Stimulated activated CD8-positive, alpha-beta memory T cell treated with anti-CD3 and anti-CD28 coated beads, Interleukin-7, amount 100 ng/mL, for 4 hours (primary cell): ENCODE results near the gene DUSP18.
"Not testable (repeated sequence)": the region's sequence is repeated elsewhere in the genome, so short reads cannot be mapped to it uniquely, and the experiment has no call there.

ENCODE experiments used
- DNase-seq, 2 donors: peaks; one replicate each; pipeline ENCODE4 v3.0.0-alpha.2; 2020; ENCODE audit warnings: low read depth in 2 of 2

Gene DUSP18

GRCh38 chr22:30679895-30680690 is 12.4 kb upstream of the DUSP18 start:
- DNase-seq: not testable (repeated sequence)

- not testable (repeated sequence) for DNase-seq
Observed at GRCh38 chr22:30676565-30676964, 8.9 kb upstream of the DUSP18 start.

- DNase-seq: no peak
Observed at GRCh38 chr22:30675436-30675835, 7.8 kb upstream of the DUSP18 start.

GRCh38 chr22:30674482-30674881 is 6.8 kb upstream of the DUSP18 start:
- DNase-seq: no peak

GRCh38 chr22:30673136-30673535 is 5.5 kb upstream of the DUSP18 start:
- DNase-seq: no peak

- DNase-seq: no peak
Observed at GRCh38 chr22:30671071-30671470, 3.4 kb upstream of the DUSP18 start.

GRCh38 chr22:30668386-30668710 is 673 bp upstream of the DUSP18 start:
- DNase-seq: no peak

GRCh38 chr22:30667107-30667493 is 575 bp downstream of the DUSP18 start:
- DNase-seq: no peak

GRCh38 chr22:30665786-30666185 is 1.9 kb downstream of the DUSP18 start:
- DNase-seq: no peak

GRCh38 chr22:30665266-30665665 is 2.4 kb downstream of the DUSP18 start:
- no peak for DNase-seq

- DNase-seq: no peak
Observed at GRCh38 chr22:30664798-30665197, 2.9 kb downstream of the DUSP18 start.

- no peak for DNase-seq
Observed at GRCh38 chr22:30662040-30662439, 5.6 kb downstream of the DUSP18 start.

GRCh38 chr22:30655532-30655931 is 12.1 kb downstream of the DUSP18 start:
- no peak for DNase-seq

GRCh38 chr22:30654361-30654760 is 13.3 kb downstream of the DUSP18 start:
- DNase-seq: no peak

GRCh38 chr22:30652852-30653251 is 14.8 kb downstream of the DUSP18 start:
- no peak for DNase-seq

GRCh38 chr22:30650508-30651116 is 17.1 kb downstream of the DUSP18 start:
- DNase-seq: no peak

- DNase-seq: peak; percentile 83 to 87
Observed at GRCh38 chr22:30649430-30650007, 18.2 kb downstream of the DUSP18 start.

- DNase-seq: no peak
Observed at GRCh38 chr22:30648825-30649224, 18.9 kb downstream of the DUSP18 start.

- DNase-seq: no peak
Observed at GRCh38 chr22:30647536-30647935, 20.1 kb downstream of the DUSP18 start.

GRCh38 chr22:30646518-30647160 is 21.0 kb downstream of the DUSP18 start:
- DNase-seq: no peak

- no peak for DNase-seq
Observed at GRCh38 chr22:30643055-30643875, 24.4 kb downstream of the DUSP18 start.
